Liver (tissue), 3 donors: ENCODE results near the gene PPFIBP1.

Experiments used
- GABPA ChIP-seq, 2 donors: IDR thresholded peaks in 1 of 2; conservative IDR thresholded peaks in 1 of 2; 2 replicates each; pipeline ENCODE4 v1.6.1; 2016; ENCODE audit warnings: antibody characterized with exemption in 2 of 2, mild to moderate bottlenecking in 1 of 2, moderate library complexity in 1 of 2
- HNF4G ChIP-seq: IDR thresholded peaks from 2 replicates; pipeline ENCODE4 v1.6.1; 2016; ENCODE audit warnings: antibody characterized with exemption
- JUND ChIP-seq, 2 donors: IDR thresholded peaks; 2 replicates each; pipeline ENCODE4 v1.6.1; 2016; ENCODE audit warnings: antibody characterized with exemption in 2 of 2
- MAX ChIP-seq: IDR thresholded peaks from 2 replicates; pipeline ENCODE4 v1.6.1; 2016; ENCODE audit warnings: antibody characterized with exemption
- TAF1 ChIP-seq: conservative IDR thresholded peaks from 2 replicates; pipeline ENCODE4 v1.6.1; 2016; ENCODE audit warnings: antibody characterized with exemption, mild to moderate bottlenecking
- YY1 ChIP-seq: IDR thresholded peaks from 2 replicates; pipeline ENCODE4 v1.6.1; 2016; ENCODE audit warnings: antibody characterized with exemption, mild to moderate bottlenecking
- TF ChIP-seq, protein P1 (sequence below): fragments of 150-350 bp; IDR thresholded peaks from 2 replicates; pipeline ENCODE4 v1.5.1; 2017; ENCODE audit warnings: improper control_type of control experiment, low read depth, low read length; ENCODE audit not compliant: missing input control
- TF ChIP-seq, protein P2 (sequence below): IDR thresholded peaks from 2 replicates; pipeline ENCODE4 v1.6.1; 2016; ENCODE audit warnings: antibody characterized with exemption
- donor health status: healthy.
- donor health status: healthy.

- TF ChIP-seq JUND (IDR thresholded peaks at IDR 0.05), result no peak
- no peak for TF ChIP-seq YY1
- TF ChIP-seq, protein P1, sequence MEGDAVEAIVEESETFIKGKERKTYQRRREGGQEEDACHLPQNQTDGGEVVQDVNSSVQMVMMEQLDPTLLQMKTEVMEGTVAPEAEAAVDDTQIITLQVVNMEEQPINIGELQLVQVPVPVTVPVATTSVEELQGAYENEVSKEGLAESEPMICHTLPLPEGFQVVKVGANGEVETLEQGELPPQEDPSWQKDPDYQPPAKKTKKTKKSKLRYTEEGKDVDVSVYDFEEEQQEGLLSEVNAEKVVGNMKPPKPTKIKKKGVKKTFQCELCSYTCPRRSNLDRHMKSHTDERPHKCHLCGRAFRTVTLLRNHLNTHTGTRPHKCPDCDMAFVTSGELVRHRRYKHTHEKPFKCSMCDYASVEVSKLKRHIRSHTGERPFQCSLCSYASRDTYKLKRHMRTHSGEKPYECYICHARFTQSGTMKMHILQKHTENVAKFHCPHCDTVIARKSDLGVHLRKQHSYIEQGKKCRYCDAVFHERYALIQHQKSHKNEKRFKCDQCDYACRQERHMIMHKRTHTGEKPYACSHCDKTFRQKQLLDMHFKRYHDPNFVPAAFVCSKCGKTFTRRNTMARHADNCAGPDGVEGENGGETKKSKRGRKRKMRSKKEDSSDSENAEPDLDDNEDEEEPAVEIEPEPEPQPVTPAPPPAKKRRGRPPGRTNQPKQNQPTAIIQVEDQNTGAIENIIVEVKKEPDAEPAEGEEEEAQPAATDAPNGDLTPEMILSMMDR, result no peak
- TF ChIP-seq, protein P2, sequence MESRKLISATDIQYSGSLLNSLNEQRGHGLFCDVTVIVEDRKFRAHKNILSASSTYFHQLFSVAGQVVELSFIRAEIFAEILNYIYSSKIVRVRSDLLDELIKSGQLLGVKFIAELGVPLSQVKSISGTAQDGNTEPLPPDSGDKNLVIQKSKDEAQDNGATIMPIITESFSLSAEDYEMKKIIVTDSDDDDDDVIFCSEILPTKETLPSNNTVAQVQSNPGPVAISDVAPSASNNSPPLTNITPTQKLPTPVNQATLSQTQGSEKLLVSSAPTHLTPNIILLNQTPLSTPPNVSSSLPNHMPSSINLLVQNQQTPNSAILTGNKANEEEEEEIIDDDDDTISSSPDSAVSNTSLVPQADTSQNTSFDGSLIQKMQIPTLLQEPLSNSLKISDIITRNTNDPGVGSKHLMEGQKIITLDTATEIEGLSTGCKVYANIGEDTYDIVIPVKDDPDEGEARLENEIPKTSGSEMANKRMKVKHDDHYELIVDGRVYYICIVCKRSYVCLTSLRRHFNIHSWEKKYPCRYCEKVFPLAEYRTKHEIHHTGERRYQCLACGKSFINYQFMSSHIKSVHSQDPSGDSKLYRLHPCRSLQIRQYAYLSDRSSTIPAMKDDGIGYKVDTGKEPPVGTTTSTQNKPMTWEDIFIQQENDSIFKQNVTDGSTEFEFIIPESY, result no peak
- TF ChIP-seq MAX, result no peak
- TF ChIP-seq HNF4G, result no peak
- no peak for TF ChIP-seq GABPA (IDR thresholded peaks at IDR 0.05 in 1 of 2, conservative IDR thresholded peaks at IDR 0.05 in 1 of 2)
- no peak for TF ChIP-seq TAF1
Measured at GRCh38 chr12:27730097-27730588, 206.1 kb downstream of the PPFIBP1 start.
